A549 (cell line): ENCODE measurements around the gene THADA. TPM values are rescaled to one million over a fixed set of nuclear protein-coding genes. Genes with fewer than 3 reads are reported as not detected.
A peak's percentile ranks its signal among the peaks of the same experiment; 100 is the strongest.

Experiments used
- ATAC-seq, 2 experiments: fragments of 200-7000 bp in 1 of 2; fragments of >200 bp in 1 of 2; cut with Nextera tagmentation in 1 of 2; cut with Tn5 transposase in 1 of 2; 3 replicates each; pipeline versions ENCODE4 v1.8.0 to v1.9.1; 2018 to 2020; ENCODE audit warnings: mild to moderate bottlenecking in 1 of 2, moderate library complexity in 1 of 2
- CTCF ChIA-PET: fragments of 300-600 bp; sonication (Branson Sonifier 250); formaldehyde crosslinking; extraction: SDS; loops from one replicate; lab custom pipeline; 2021; ENCODE audit warnings: antibody characterized with exemption, inconsistent platforms; lab: Yijun Ruan, JAX
- POLR2A ChIA-PET: fragments of 350-600 bp; formaldehyde crosslinking; extraction: SDS; loops from one replicate; lab custom pipeline; 2021; ENCODE audit warnings: antibody characterized with exemption, inconsistent platforms; lab: Yijun Ruan, JAX
- DNase-seq, 2 experiments: peaks; one replicate each; pipeline versions ENCODE4 v3.0.0 to v3.0.0-alpha.2; 2011 to 2016; ENCODE audit warnings: low read depth in 1 of 2, low spot score in 1 of 2
- FAIRE-seq: peaks from 2 replicates; lab custom pipeline; 2011; peaks lifted over from hg19 to GRCh38; lab: Jason Lieb, UNC
- H3K27ac ChIP-seq, 2 experiments: fragments of >200 bp; sonication (Bioruptor Twin); formaldehyde crosslinking; 3 replicates each; pipeline ENCODE4 v1.5.1; 2016 to 2017
- H3K4me1 ChIP-seq: fragments of >200 bp; sonication (Bioruptor Twin); formaldehyde crosslinking; 3 replicates; pipeline ENCODE4 v1.6.1; 2016
- H3K4me2 ChIP-seq: fragments of >200 bp; sonication (Bioruptor Twin); formaldehyde crosslinking; 3 replicates; pipeline ENCODE4 v1.6.1; 2016
- H3K4me3 ChIP-seq: fragments of >200 bp; sonication (Bioruptor Twin); formaldehyde crosslinking; 3 replicates; pipeline ENCODE4 v1.5.1; 2016
- H3K9me3 ChIP-seq: fragments of >200 bp; sonication (Bioruptor Twin); formaldehyde crosslinking; 3 replicates; pipeline ENCODE4 v1.6.1; 2016
- ATOH8 ChIP-seq: fragments of 250-450 bp; sonication (Bioruptor Pico); IDR thresholded peaks from 2 replicates; pipeline ENCODE4 v1.5.0; 2020; ENCODE audit warnings: low read depth, mild to moderate bottlenecking, moderate library complexity
- CBX2 ChIP-seq: fragments of 200-600 bp; sonication (generic); IDR thresholded peaks from 2 replicates; pipeline ENCODE4 v1.6.1; 2016; ENCODE audit warnings: low read depth, mild to moderate bottlenecking, borderline replicate concordance
- CHD4 ChIP-seq: fragments of 200-600 bp; sonication (generic); IDR thresholded peaks from 2 replicates; pipeline ENCODE4 v1.6.1; 2016; ENCODE audit warnings: antibody characterized with exemption, mild to moderate bottlenecking, borderline replicate concordance
- EP300 ChIP-seq, 2 experiments: fragments of >200 bp; sonication (Bioruptor Twin); formaldehyde crosslinking; IDR thresholded peaks; 2 replicates in 1 of 2; 3 replicates in 1 of 2; pipeline ENCODE4 v1.6.1; 2016 to 2017
- GATA3 ChIP-seq: IDR thresholded peaks from 2 replicates; pipeline ENCODE4 v1.6.1; 2012; ENCODE audit warnings: borderline replicate concordance
- HDAC2 ChIP-seq: fragments of 200-600 bp; sonication (generic); IDR thresholded peaks from 2 replicates; pipeline ENCODE4 v1.6.1; 2016
- HEYL ChIP-seq: fragments of 250-450 bp; sonication (Bioruptor Pico); IDR thresholded peaks from 2 replicates; pipeline ENCODE4 v1.8.0; 2021; ENCODE audit warnings: mild to moderate bottlenecking, moderate library complexity
- HOXA7 ChIP-seq: fragments of 250-450 bp; sonication (Bioruptor Pico); IDR thresholded peaks from 2 replicates; pipeline ENCODE4 v1.5.0; 2020; ENCODE audit warnings: mild to moderate bottlenecking, moderate library complexity
- HOXB13 ChIP-seq: fragments of 250-450 bp; sonication (Bioruptor Pico); IDR thresholded peaks from 2 replicates; pipeline ENCODE4 v1.5.0; 2020; ENCODE audit warnings: low read depth, mild to moderate bottlenecking, moderate library complexity
- HOXB5 ChIP-seq: fragments of 250-450 bp; sonication (Bioruptor Pico); IDR thresholded peaks from 2 replicates; pipeline ENCODE4 v1.5.0; 2020; ENCODE audit warnings: mild to moderate bottlenecking, moderate library complexity
- JUN ChIP-seq, 2 experiments: fragments of >200 bp; sonication (Bioruptor Twin); formaldehyde crosslinking; IDR thresholded peaks; 2 replicates in 1 of 2; 3 replicates in 1 of 2; pipeline ENCODE4 v1.6.1; 2016 to 2017
- JUNB ChIP-seq: fragments of >200 bp; sonication (Bioruptor Twin); formaldehyde crosslinking; IDR thresholded peaks from 2 replicates; pipeline ENCODE4 v1.6.1; 2016
- POLR2A ChIP-seq: IDR thresholded peaks from 2 replicates; pipeline ENCODE4 v1.6.1; 2012; ENCODE audit warnings: mild to moderate bottlenecking, low read length
- POLR2AphosphoS2 ChIP-seq: conservative IDR thresholded peaks from 2 replicates; pipeline ENCODE4 v1.6.1; 2012; ENCODE audit warnings: low read length, improper control_type of control experiment, inconsistent platforms
- RARB ChIP-seq: fragments of 250-450 bp; sonication (Bioruptor Pico); IDR thresholded peaks from 2 replicates; pipeline ENCODE4 v1.8.0; 2021; ENCODE audit warnings: mild to moderate bottlenecking, moderate library complexity
- TP53 ChIP-seq: fragments of 250-450 bp; sonication (Bioruptor Pico); IDR thresholded peaks from 2 replicates; pipeline ENCODE4 v1.5.0; 2021; ENCODE audit warnings: mild to moderate bottlenecking, moderate library complexity
- USF2 ChIP-seq: fragments of 450-650 bp; IDR thresholded peaks from 2 replicates; pipeline ENCODE4 v1.6.1; 2014; ENCODE audit warnings: antibody characterized with exemption
- ZC3H11A ChIP-seq: fragments of 450-650 bp; IDR thresholded peaks from 2 replicates; pipeline ENCODE4 v1.6.1; 2014; ENCODE audit warnings: antibody characterized with exemption, mild to moderate bottlenecking
- ZFP36 ChIP-seq: fragments of 450-650 bp; IDR thresholded peaks from 2 replicates; pipeline ENCODE4 v1.6.1; 2014; ENCODE audit warnings: borderline replicate concordance; ENCODE audit not compliant: partially characterized antibody
- ZNF302 ChIP-seq: fragments of 250-450 bp; sonication (Bioruptor Pico); IDR thresholded peaks from 2 replicates; pipeline ENCODE4 v1.9.0; 2021; ENCODE audit warnings: inconsistent platforms, mild to moderate bottlenecking, moderate library complexity
- WGBS: methylation state at CpG from one replicate; pipeline ENCODE4 v1.1.6; 2017; ENCODE audit errors: missing lambda C conversion rate; 5-methylcytosine and 5-hydroxymethylcytosine counted together
- polyA plus RNA-seq, 4 experiments: library from polyadenylated mRNA; depleted of rRNA in 3 of 4; stranded (reverse); fragments of >200 nt; fragmentation: RNase III in 1 of 4; extraction: RNeasy Plus Mini Kit Qiagen cat#74134 plus additional on column Dnase treatment in 1 of 4; gene quantifications; 2 replicates in 3 of 4; 3 replicates in 1 of 4; pipeline ENCODE4 v1.2.3, GENCODE V29; 2011 to 2017
- TF ChIP-seq, protein P1 (sequence below): fragments of >200 bp; sonication (Bioruptor Twin); formaldehyde crosslinking; IDR thresholded peaks from 3 replicates; pipeline ENCODE4 v1.6.1; 2016
- TF ChIP-seq, protein P2 (sequence below): fragments of 250-450 bp; sonication (Bioruptor Pico); IDR thresholded peaks from 2 replicates; pipeline ENCODE4 v1.5.0; 2021; ENCODE audit warnings: mild to moderate bottlenecking, moderate library complexity, borderline replicate concordance

THADA gene
- polyA plus RNA-seq, 2 of the 4 experiments (the other 2 are of a cell fraction): 21.8 to 37.9 TPM

DNA sequence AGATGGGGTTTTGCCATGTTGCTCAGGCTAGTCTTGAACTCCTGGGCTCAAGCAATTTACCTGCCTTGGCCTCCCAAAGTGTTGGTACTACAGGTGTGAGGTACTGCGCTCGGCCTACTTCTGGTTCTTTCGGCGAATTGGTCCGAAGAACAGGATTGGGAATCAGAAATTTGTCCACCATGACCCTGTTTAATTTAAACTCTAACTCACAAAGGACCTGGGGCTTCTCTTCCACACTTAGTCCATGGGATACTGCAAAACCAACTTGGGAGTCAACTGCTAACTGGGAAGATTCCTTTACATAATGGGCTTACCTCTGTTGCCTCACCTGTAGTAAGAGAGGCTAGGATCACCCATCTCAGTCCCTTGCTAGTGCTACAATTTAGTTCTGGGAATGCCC lies 289.6 kb downstream of the THADA start:
- 97% methylated on average over 5 of the region's 5 CpGs for WGBS
- ChIA-PET POLR2A (no interaction called here), CTCF (no interaction called here)
- Histone ChIP-seq H3K9me3 (no peaks in the 10 kb centered on the region), H3K4me1 (peaks cover 21% of the 10 kb centered on the region; the same call in 2 of the 3 replicates), H3K4me2 (no peak overlapping the region), H3K4me3 (no peak overlapping the region), H3K27ac (no peak overlapping the region)
- TF ChIP-seq HEYL: no peak
- no peak for TF ChIP-seq HOXB13 (CRISPR knock-in tag)
- TF ChIP-seq, protein P1, sequence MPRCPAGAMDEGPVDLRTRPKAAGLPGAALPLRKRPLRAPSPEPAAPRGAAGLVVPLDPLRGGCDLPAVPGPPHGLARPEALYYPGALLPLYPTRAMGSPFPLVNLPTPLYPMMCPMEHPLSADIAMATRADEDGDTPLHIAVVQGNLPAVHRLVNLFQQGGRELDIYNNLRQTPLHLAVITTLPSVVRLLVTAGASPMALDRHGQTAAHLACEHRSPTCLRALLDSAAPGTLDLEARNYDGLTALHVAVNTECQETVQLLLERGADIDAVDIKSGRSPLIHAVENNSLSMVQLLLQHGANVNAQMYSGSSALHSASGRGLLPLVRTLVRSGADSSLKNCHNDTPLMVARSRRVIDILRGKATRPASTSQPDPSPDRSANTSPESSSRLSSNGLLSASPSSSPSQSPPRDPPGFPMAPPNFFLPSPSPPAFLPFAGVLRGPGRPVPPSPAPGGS: no peak
- TF ChIP-seq ZFP36: no peak
- no peak for TF ChIP-seq JUN (IDR thresholded peaks at IDR 0.05)
- no peak for TF ChIP-seq HDAC2
- no peak for TF ChIP-seq POLR2A
- no peak for ATAC-seq
- DNase-seq: no peak
- FAIRE-seq: no peak

GRCh38 chr2:43305517-43305916 lies 290.3 kb downstream of the THADA start:
- Histone ChIP-seq H3K27ac (peak overlapping the region in 1 of 2 experiments; percentile 27; a peak in 2 of 6 replicates), H3K4me2 (0 out of 3 replicates have a peak overlapping the region, but pooled peaks have one; percentile 5), H3K4me1 (peaks cover 15% of the 10 kb centered on the region; the same call in 2 of the 3 replicates), H3K4me3 (no peak overlapping the region), H3K9me3 (no peaks in the 10 kb centered on the region)
- FAIRE-seq (no peak), ATAC-seq (peak in 1 of 2 experiments; percentile 36; a peak in 3 of 6 replicates), DNase-seq (no peak)
- TF ChIP-seq TP53 (CRISPR knock-in tag) (no peak), CHD4 (no peak), POLR2AphosphoS2 (no peak), HOXA7 (CRISPR knock-in tag) (no peak), EP300 (IDR thresholded peaks at IDR 0.05) (no peak), GATA3 (no peak)
- TF ChIP-seq, protein P2, sequence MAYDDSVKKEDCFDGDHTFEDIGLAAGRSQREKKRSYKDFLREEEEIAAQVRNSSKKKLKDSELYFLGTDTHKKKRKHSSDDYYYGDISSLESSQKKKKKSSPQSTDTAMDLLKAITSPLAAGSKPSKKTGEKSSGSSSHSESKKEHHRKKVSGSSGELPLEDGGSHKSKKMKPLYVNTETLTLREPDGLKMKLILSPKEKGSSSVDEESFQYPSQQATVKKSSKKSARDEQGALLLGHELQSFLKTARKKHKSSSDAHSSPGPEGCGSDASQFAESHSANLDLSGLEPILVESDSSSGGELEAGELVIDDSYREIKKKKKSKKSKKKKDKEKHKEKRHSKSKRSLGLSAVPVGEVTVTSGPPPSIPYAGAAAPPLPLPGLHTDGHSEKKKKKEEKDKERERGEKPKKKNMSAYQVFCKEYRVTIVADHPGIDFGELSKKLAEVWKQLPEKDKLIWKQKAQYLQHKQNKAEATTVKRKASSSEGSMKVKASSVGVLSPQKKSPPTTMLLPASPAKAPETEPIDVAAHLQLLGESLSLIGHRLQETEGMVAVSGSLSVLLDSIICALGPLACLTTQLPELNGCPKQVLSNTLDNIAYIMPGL (CRISPR knock-in tag): no peak
- POLR2A ChIA-PET: no interaction called here
- WGBS: 83% methylated on average over 2 of the region's 2 CpGs
- CTCF ChIA-PET: interaction anchor here (0.5 kb wide), 1 partner anchor 59 kb away, joined by 4 read pairs; no protein-coding TSS in a partner anchor

DNA sequence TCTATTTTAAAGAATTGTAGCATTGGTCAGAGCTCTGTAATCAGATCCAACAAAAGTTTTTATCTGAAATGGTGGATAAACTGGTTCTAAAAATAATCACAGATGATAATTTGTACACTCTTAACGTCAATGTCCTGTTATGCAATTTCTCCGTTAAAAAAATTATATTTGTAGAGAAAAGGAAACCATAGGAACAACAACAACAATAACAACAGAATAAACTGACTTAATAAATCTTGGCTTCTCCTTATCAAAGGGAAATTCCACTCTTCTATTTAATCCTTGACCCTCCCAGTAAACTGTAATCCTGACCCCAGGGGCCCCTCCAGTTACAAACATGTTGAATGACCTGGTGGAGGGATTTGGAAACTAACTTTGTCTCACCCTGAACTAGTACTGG lies 290.8 kb downstream of the THADA start:
- ChIA-PET CTCF (interaction anchor here (0.5 to 1.2 kb wide), 2 partner anchors 60 to 70 kb away, joined by 3 to 4 read pairs; no protein-coding TSS in a partner anchor), POLR2A (no interaction called here)
- no peak for TF ChIP-seq RARB (CRISPR knock-in tag)
- TF ChIP-seq POLR2A: no peak
- TF ChIP-seq JUNB: no peak
- no peak for TF ChIP-seq HOXB5 (CRISPR knock-in tag)
- TF ChIP-seq ZFP36: no peak
- peaks cover 15% of the 10 kb centered on the region; the same call in 2 of the 3 replicates for H3K4me1 ChIP-seq
- WGBS: 27% methylated on average over 2 of the region's 2 CpGs
- ATAC-seq: peak in 1 of 2 experiments; percentile 45; a peak in 3 of 6 replicates
- H3K27ac ChIP-seq: peak overlapping the region in 1 of 2 experiments; percentile 27; a peak in 1 of 6 replicates
- no peak for FAIRE-seq
- 0 out of 3 replicates have a peak overlapping the region, but pooled peaks have one; percentile 5 for H3K4me2 ChIP-seq
- H3K9me3 ChIP-seq: no peaks in the 10 kb centered on the region
- peak in 1 of 2 experiments; percentile 47 for DNase-seq
- no peak overlapping the region for H3K4me3 ChIP-seq

- H3K4me2 ChIP-seq: no peak overlapping the region
- ATAC-seq (no peak), FAIRE-seq (no peak), DNase-seq (no peak)
- 93% methylated on average over 3 of the region's 3 CpGs for WGBS
- ChIA-PET POLR2A (no interaction called here), CTCF (interaction anchor here (1.2 kb wide), 1 partner anchor 71 kb away, joined by 3 read pairs; no protein-coding TSS in a partner anchor)
- no peak overlapping the region for H3K27ac ChIP-seq
- H3K4me3 ChIP-seq: no peak overlapping the region
- H3K4me1 ChIP-seq: peaks cover 16% of the 10 kb centered on the region; the same call in 2 of the 3 replicates
- H3K9me3 ChIP-seq: no peaks in the 10 kb centered on the region
- TF ChIP-seq USF2 (no peak), CHD4 (no peak), JUN (IDR thresholded peaks at IDR 0.05) (no peak), ZNF302 (no peak), ATOH8 (CRISPR knock-in tag) (no peak), EP300 (IDR thresholded peaks at IDR 0.05) (no peak), CBX2 (no peak), HDAC2 (no peak), ZC3H11A (no peak)
These were observed 291.9 kb downstream of the THADA start for GRCh38 chr2:43303889-43304288.
